Peyer's patch (tissue), 4 donors: ENCODE measurements around the gene SGMS2.

ENCODE experiments used
- CTCF ChIP-seq, 6 experiments: fragments of 450-650 bp in 4 of 6; fragments of 200-600 bp in 2 of 6; sonication (generic) in 1 of 6; IDR thresholded peaks; one replicate each; pipeline ENCODE4 v1.5.1; 2017 to 2019; ENCODE audit warnings: antibody characterized with exemption in 6 of 6, mild to moderate bottlenecking in 3 of 6, moderate library complexity in 1 of 6
- POLR2A ChIP-seq, 2 donors: fragments of 450-650 bp; IDR thresholded peaks; one replicate each; pipeline ENCODE4 v1.5.1; 2017; ENCODE audit warnings: antibody characterized with exemption in 2 of 2, mild to moderate bottlenecking in 2 of 2, moderate library complexity in 2 of 2

GRCh38 chr4:107917500-107917899 lies 92.8 kb downstream of the SGMS2 start:
- TF ChIP-seq POLR2A (IDR thresholded peaks at IDR 0.05) (no peak), CTCF (IDR thresholded peaks at IDR 0.05) (no peak)
